Vagina (tissue), 2 donors: Measurements from ENCODE around the gene SUMO2. TPM values are rescaled to one million over a fixed set of nuclear protein-coding genes. Genes with fewer than 3 reads are reported as not detected.
"Not testable (repeated sequence)": the region's sequence is repeated elsewhere in the genome, so short reads cannot be mapped to it uniquely, and the experiment has no call there.

ENCODE experiments used
- DNase-seq, 2 donors: peaks; one replicate each; pipeline ENCODE4 v3.0.0-alpha.2; 2017; ENCODE audit errors: extremely low spot score in 2 of 2
- H3K27ac ChIP-seq: fragments of 200-600 bp; sonication (generic); one replicate; pipeline ENCODE4 v1.5.1; 2019
- H3K27me3 ChIP-seq: fragments of 200-600 bp; sonication (generic); one replicate; pipeline ENCODE4 v1.5.1; 2019
- H3K36me3 ChIP-seq, 2 donors: fragments of 200-600 bp; sonication (generic); one replicate each; pipeline ENCODE4 v1.5.1; 2017 to 2019
- H3K4me1 ChIP-seq: fragments of 200-600 bp; sonication (generic); one replicate; pipeline ENCODE4 v1.5.1; 2019
- H3K4me3 ChIP-seq, 2 donors: fragments of 200-600 bp; sonication (generic); 1 replicate in 1 of 2; 2 replicates in 1 of 2; pipeline ENCODE4 v1.5.1; 2016 to 2019
- H3K9me3 ChIP-seq: fragments of 200-600 bp; sonication (generic); one replicate; pipeline ENCODE4 v1.5.1; 2019
- POLR2A ChIP-seq, 2 donors: fragments of 450-650 bp; IDR thresholded peaks; one replicate each; pipeline ENCODE4 v1.6.1; 2017; ENCODE audit warnings: antibody characterized with exemption in 2 of 2, mild to moderate bottlenecking in 2 of 2, moderate library complexity in 2 of 2
- POLR2AphosphoS5 ChIP-seq, 2 donors: sonication (generic); formaldehyde crosslinking; IDR thresholded peaks; one replicate each; pipeline ENCODE4 v1.9.0; 2017; ENCODE audit warnings: antibody characterized with exemption in 2 of 2, mild to moderate bottlenecking in 2 of 2, low read depth in 1 of 2; ENCODE audit not compliant: insufficient read depth in 1 of 2
- intact Hi-C: fragments of 100-400 bp; cut with DNase I; formaldehyde crosslinking; loops from one replicate; pipeline ENCODE4 v1.15.1; 2023
- total RNA-seq: library from RNA; depleted of rRNA; stranded (reverse); fragments of >200 nt; gene quantifications from one replicate; pipeline ENCODE4 v1.2.3, GENCODE V29; 2016
- TF ChIP-seq, protein P1 (sequence below), 3 experiments: fragments of 450-650 bp in 2 of 3; fragments of 200-600 bp in 1 of 3; sonication (generic) in 1 of 3; IDR thresholded peaks; one replicate each; pipeline ENCODE4 v1.5.1; 2017 to 2019; ENCODE audit warnings: antibody characterized with exemption in 3 of 3, mild to moderate bottlenecking in 2 of 3, moderate library complexity in 2 of 3

Gene SUMO2
- total RNA-seq, 1 donor from 2014 or later = 63.6 TPM

DNA sequence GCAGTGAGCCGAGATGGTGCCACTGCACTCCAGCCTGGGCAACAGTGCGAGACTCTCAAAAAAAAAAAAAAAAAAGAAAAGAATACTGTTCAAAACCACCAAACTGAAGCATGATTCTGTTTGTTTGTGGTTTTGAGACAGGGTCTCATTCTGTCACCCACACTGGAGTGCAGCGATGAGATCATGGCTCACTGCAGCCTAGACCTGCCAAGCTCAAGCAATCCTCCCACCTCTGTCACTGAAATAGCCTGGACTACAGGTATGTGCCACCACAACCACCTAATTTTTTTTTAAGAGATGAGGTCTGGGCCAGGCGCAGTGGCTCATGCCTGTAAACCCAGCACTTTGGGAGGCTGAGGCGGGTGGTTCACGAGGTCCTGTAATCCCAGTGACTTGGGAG, 4.3 kb downstream of the SUMO2 start:
- Histone ChIP-seq H3K27ac (no peak overlapping the region), H3K4me1 (peaks cover 44% of the 10 kb centered on the region), H3K36me3 (peaks cover 0 to 42% of the 10 kb centered on the region in 2 donors), H3K4me3 (no peak overlapping the region), H3K9me3 (no peaks in the 10 kb centered on the region), H3K27me3 (no peaks in the 10 kb centered on the region)
- TF ChIP-seq, protein P1, sequence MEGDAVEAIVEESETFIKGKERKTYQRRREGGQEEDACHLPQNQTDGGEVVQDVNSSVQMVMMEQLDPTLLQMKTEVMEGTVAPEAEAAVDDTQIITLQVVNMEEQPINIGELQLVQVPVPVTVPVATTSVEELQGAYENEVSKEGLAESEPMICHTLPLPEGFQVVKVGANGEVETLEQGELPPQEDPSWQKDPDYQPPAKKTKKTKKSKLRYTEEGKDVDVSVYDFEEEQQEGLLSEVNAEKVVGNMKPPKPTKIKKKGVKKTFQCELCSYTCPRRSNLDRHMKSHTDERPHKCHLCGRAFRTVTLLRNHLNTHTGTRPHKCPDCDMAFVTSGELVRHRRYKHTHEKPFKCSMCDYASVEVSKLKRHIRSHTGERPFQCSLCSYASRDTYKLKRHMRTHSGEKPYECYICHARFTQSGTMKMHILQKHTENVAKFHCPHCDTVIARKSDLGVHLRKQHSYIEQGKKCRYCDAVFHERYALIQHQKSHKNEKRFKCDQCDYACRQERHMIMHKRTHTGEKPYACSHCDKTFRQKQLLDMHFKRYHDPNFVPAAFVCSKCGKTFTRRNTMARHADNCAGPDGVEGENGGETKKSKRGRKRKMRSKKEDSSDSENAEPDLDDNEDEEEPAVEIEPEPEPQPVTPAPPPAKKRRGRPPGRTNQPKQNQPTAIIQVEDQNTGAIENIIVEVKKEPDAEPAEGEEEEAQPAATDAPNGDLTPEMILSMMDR (IDR thresholded peaks at IDR 0.05) = no peak
- TF ChIP-seq POLR2A (IDR thresholded peaks at IDR 0.05) = no peak
- TF ChIP-seq POLR2AphosphoS5 (IDR thresholded peaks at IDR 0.05; ENCODE audit: insufficient read depth in 1 of 2, low read depth in 1 of 2) = no peak
- intact Hi-C loops = no loop called here
- no peak for DNase-seq

DNA sequence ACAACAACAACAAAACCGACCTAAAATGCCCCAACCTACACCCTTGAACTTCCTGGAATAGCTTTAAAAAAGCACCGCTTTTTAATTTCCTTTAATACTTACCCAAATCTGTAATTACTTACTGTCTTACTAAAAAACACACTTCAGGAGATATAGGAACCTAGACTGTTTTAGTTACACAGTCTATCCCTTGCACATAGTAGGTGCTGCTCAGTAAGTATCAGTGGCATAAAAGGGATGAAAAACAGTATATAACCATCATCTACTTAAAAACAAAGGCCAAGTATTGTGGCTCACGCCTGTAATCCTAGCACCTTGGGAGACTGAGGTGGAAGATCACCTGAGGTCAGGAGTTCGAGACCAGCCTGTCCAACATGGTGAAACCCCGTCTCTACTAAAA, 6.1 kb downstream of the SUMO2 start:
- Histone ChIP-seq H3K27ac (no peak overlapping the region), H3K9me3 (no peaks in the 10 kb centered on the region), H3K36me3 (peaks cover 0 to 58% of the 10 kb centered on the region in 2 donors), H3K4me1 (peaks cover 45% of the 10 kb centered on the region), H3K4me3 (no peak overlapping the region), H3K27me3 (no peaks in the 10 kb centered on the region)
- TF ChIP-seq, protein P1 (IDR thresholded peaks at IDR 0.05) = no peak
- TF ChIP-seq POLR2A (IDR thresholded peaks at IDR 0.05) (no peak), POLR2AphosphoS5 (IDR thresholded peaks at IDR 0.05; ENCODE audit: insufficient read depth in 1 of 2, low read depth in 1 of 2) (no peak)
- intact Hi-C loops = no loop called here
- DNase-seq = no peak

DNA sequence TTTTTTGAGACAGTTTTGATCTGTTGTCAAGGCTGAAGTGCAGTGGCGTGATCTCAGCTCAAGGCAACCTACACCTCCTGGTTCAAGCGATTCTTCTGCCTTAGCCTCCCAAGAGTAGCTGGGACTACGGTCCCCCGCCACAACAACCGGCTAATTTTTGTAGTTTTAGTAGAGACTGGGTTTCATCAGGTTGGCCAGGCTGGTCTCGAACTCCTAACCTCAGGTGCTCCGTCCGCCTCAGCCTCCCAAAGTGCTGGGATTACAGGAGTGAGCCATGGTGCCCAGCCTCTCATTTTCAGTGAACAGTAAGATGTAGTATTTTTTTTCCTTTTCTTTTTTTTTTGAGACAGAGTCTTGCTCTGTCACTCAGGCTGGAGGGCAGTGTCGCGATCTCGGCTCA, 7.8 kb downstream of the SUMO2 start:
- Histone ChIP-seq H3K4me3 (no peak overlapping the region), H3K36me3 (peaks cover 0 to 63% of the 10 kb centered on the region in 2 donors), H3K9me3 (no peaks in the 10 kb centered on the region), H3K4me1 (peaks cover 35% of the 10 kb centered on the region), H3K27me3 (no peaks in the 10 kb centered on the region), H3K27ac (no peak overlapping the region)
- intact Hi-C loops = no loop called here
- TF ChIP-seq POLR2AphosphoS5 (IDR thresholded peaks at IDR 0.05; ENCODE audit: insufficient read depth in 1 of 2, low read depth in 1 of 2) = no peak
- TF ChIP-seq POLR2A (IDR thresholded peaks at IDR 0.05) = no peak
- TF ChIP-seq, protein P1 (IDR thresholded peaks at IDR 0.05) = no peak
- DNase-seq = no peak

DNA sequence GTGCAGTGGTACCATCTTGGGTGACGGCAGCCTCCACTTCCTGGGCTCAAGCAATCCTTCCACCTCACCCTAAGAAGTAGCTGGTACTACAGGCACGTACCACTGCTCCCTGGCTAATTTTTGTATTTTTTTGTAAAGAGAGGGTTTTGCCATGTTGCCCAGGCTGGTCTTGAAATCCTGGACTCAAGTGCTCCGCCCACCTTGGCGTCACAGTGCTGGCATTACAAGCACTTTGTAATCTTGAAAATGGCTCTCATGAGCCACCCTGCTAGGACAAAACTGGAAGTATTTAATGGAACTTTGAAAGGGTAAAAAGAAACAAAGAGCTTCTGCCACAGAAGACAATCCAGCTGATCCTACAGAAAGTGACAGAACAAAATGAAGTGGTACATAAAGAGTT, 9.2 kb downstream of the SUMO2 start:
- intact Hi-C loops = no loop called here
- Histone ChIP-seq H3K4me3 (no peak overlapping the region), H3K27me3 (no peaks in the 10 kb centered on the region), H3K4me1 (peaks cover 29% of the 10 kb centered on the region), H3K27ac (no peak overlapping the region), H3K36me3 (peaks cover 0 to 65% of the 10 kb centered on the region in 2 donors), H3K9me3 (no peaks in the 10 kb centered on the region)
- no peak for TF ChIP-seq POLR2AphosphoS5 (IDR thresholded peaks at IDR 0.05; ENCODE audit: insufficient read depth in 1 of 2, low read depth in 1 of 2)
- TF ChIP-seq, protein P1 (IDR thresholded peaks at IDR 0.05) = no peak
- no peak for TF ChIP-seq POLR2A (IDR thresholded peaks at IDR 0.05)
- DNase-seq = no peak

DNA sequence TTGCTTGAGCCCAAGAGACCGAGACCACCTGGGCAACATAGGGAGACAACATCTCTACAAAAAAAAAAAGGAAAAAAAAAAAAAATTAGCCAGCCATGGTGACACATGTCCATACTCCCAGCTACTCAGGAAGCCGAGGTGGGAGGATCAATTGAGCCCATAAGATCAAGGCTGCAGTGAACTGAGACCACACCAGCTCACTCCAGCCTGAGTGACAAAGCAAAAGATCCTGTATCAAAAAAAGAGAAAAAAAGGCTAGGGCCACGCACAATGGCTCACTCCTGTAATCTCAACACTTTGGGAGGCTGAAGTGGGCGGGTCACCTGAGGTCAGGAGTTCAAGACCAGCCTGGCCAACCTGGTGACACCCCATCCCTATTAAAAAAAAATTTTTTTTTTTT, 13.8 kb downstream of the SUMO2 start:
- Histone ChIP-seq H3K4me1 (peaks cover 16% of the 10 kb centered on the region), H3K4me3 (no peak overlapping the region)

DNA sequence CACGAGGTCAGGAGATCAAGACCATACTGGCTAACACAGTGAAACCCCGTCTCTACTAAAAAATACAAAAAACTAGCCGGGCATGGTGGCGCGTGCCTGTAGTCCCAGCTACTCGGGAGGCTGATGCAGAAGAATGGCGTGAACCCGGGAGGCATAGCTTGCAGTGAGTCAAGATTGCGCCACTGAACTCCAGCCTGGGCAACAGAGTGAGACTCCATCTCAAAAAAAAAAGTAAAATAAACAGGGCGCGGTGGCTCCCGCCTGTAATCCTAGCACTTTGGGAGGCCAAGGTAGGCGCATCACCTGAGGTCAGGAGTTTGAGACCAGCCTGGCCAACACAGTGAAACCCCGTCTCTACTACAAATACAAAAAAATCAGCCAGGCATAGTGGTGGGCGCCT, 18.2 kb downstream of the SUMO2 start:
- H3K9me3 ChIP-seq, H3K27me3 ChIP-seq, H3K4me3 ChIP-seq, intact Hi-C loops, DNase-seq, H3K4me1 ChIP-seq, H3K27ac ChIP-seq: not testable (repeated sequence)
- H3K36me3 ChIP-seq = peaks cover 0 to 39% of the 10 kb centered on the region in 2 donors

More for the DNA sequence above, 13.8 kb downstream of the SUMO2 start:
- Histone ChIP-seq H3K27me3 (no peaks in the 10 kb centered on the region), H3K27ac (no peak overlapping the region), H3K9me3 (no peaks in the 10 kb centered on the region), H3K36me3 (peaks cover 0 to 65% of the 10 kb centered on the region in 2 donors)
- intact Hi-C loops = no loop called here
- no peak for DNase-seq
- no peak for TF ChIP-seq POLR2AphosphoS5 (IDR thresholded peaks at IDR 0.05; ENCODE audit: insufficient read depth in 1 of 2, low read depth in 1 of 2)
- no peak for TF ChIP-seq POLR2A (IDR thresholded peaks at IDR 0.05)
- TF ChIP-seq, protein P1 (IDR thresholded peaks at IDR 0.05) = no peak
